Midbrain (tissue), 1 donor: Measurements from ENCODE around the gene SH3BP4.

ENCODE experiments used
- DNase-seq: peaks from one replicate; lab custom pipeline; 2025; lab: John Stamatoyannopoulos, UW

Gene SH3BP4

GRCh38 chr2:234951664-234952269 is at the start of gene SH3BP4:
Gene SH3BP4 (plus strand): TSS chr2:234952017. CDS start chr2:235035003, 82,986 bp downstream.
- DNase-seq: peak; percentile 87

- DNase-seq: no peak
Observed at GRCh38 chr2:234904785-234905184, 47.0 kb upstream of the SH3BP4 start.

GRCh38 chr2:234905547-234906265 is 46.1 kb upstream of the SH3BP4 start:
- DNase-seq: no peak

GRCh38 chr2:234910186-234910679 is 41.6 kb upstream of the SH3BP4 start:
- no peak for DNase-seq

GRCh38 chr2:234911271-234911670 is 40.5 kb upstream of the SH3BP4 start:
- DNase-seq: no peak

- DNase-seq: no peak
Observed at GRCh38 chr2:234912437-234912836, 39.4 kb upstream of the SH3BP4 start.

- peak; percentile 38 for DNase-seq
Observed at GRCh38 chr2:234913208-234913626, 38.6 kb upstream of the SH3BP4 start.

GRCh38 chr2:234914371-234915154 is 37.3 kb upstream of the SH3BP4 start:
- peak; percentile 76 for DNase-seq

- DNase-seq: no peak
Observed at GRCh38 chr2:234916674-234917073, 35.1 kb upstream of the SH3BP4 start.

GRCh38 chr2:234917211-234917975 is 34.4 kb upstream of the SH3BP4 start:
- peak; percentile 46 for DNase-seq

GRCh38 chr2:234919711-234920110 is 32.1 kb upstream of the SH3BP4 start:
- DNase-seq: no peak

- no peak for DNase-seq
Observed at GRCh38 chr2:234920836-234921235, 31.0 kb upstream of the SH3BP4 start.

- no peak for DNase-seq
Observed at GRCh38 chr2:234929002-234929401, 22.8 kb upstream of the SH3BP4 start.

GRCh38 chr2:234930397-234930796 is 21.4 kb upstream of the SH3BP4 start:
- no peak for DNase-seq

- DNase-seq: no peak
Observed at GRCh38 chr2:234931371-234931770, 20.4 kb upstream of the SH3BP4 start.

- DNase-seq: no peak
Observed at GRCh38 chr2:234932591-234933168, 19.1 kb upstream of the SH3BP4 start.

GRCh38 chr2:234935311-234935710 is 16.5 kb upstream of the SH3BP4 start:
- no peak for DNase-seq

GRCh38 chr2:234939576-234939975 is 12.2 kb upstream of the SH3BP4 start:
- DNase-seq: no peak

GRCh38 chr2:234939996-234940395 is 11.8 kb upstream of the SH3BP4 start:
- no peak for DNase-seq

GRCh38 chr2:234940527-234940926 is 11.3 kb upstream of the SH3BP4 start:
- DNase-seq: no peak

- no peak for DNase-seq
Observed at GRCh38 chr2:234945339-234945873, 6.4 kb upstream of the SH3BP4 start.
